Activated T-helper 1 cell treated with Interleukin-2 at 50 U/mL for 16 hours (primary cell): ENCODE data around the gene KANTR.
"Not testable (repeated sequence)": the region's sequence is repeated elsewhere in the genome, so short reads cannot be mapped to it uniquely, and the experiment has no call there.

Experiments used
- DNase-seq: peaks from one replicate; pipeline ENCODE4 v3.0.0-alpha.2; 2020; ENCODE audit warnings: low read depth

The KANTR gene

GRCh38 chrX:53128097-53128749 is 34.3 kb downstream of the KANTR start:
- no peak for DNase-seq

- DNase-seq: no peak
Measured at GRCh38 chrX:53133400-53133799, 39.5 kb downstream of the KANTR start.

GRCh38 chrX:53135581-53135980 is 41.6 kb downstream of the KANTR start:
- no peak for DNase-seq

- no peak for DNase-seq
Measured at GRCh38 chrX:53153581-53153980, 59.6 kb downstream of the KANTR start.

- no peak for DNase-seq
Measured at GRCh38 chrX:53155512-53156206, 61.7 kb downstream of the KANTR start.

GRCh38 chrX:53156207-53156596 is 62.3 kb downstream of the KANTR start:
- no peak for DNase-seq

GRCh38 chrX:53159184-53159583 is 65.2 kb downstream of the KANTR start:
- no peak for DNase-seq

GRCh38 chrX:53160297-53160983 is 66.5 kb downstream of the KANTR start:
- no peak for DNase-seq

GRCh38 chrX:53163436-53163835 is 69.5 kb downstream of the KANTR start:
- DNase-seq: no peak

- DNase-seq: not testable (repeated sequence)
Measured at GRCh38 chrX:53164566-53164965, 70.6 kb downstream of the KANTR start.

GRCh38 chrX:53166103-53166502 is 72.2 kb downstream of the KANTR start:
- no peak for DNase-seq

- DNase-seq: no peak
Measured at GRCh38 chrX:53171356-53171755, 77.4 kb downstream of the KANTR start.
